ENCODE results near the gene FAM24A. TPM values are rescaled to one million over a fixed set of nuclear protein-coding genes. Genes with fewer than 3 reads are reported as not detected.

FAM24A gene
- total and polyA plus RNA-seq, 3 experiments from 2014 or later: not detected

DNA sequence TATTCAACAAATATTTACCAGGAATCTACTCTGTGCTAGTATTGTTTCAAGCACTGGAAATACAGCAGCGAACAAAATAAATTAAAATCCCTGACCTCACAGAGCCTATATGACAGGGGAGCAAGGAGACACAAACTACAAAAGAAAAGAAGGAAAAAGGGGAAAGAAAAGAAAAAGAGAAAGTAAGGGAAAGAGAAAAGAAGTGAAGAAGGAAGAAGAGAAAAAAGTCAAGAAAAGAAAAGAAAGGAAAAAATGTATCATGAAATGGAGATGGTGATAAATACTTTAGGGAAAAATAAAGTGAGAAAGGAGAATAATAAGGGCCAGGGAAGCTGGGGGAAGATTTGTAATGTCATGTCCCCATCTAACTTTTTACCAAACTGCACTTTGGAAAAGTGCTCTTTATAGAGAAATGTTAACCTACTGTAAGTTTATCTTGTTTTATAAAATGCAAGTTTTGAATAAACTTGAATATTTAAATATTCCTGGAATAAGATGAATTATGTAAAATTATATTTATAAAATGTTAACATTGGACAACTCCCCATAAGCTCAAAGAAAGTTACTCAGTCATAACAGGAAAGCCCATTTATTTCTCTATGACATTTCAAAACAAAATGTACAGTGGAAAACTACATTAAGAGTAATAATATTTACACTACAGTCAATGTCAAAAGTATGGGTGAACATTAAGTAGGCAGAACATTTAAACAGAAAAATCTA is 28.9 kb downstream of the FAM24A start:
- ChIA-PET CTCF (no interaction called here), POLR2A (no interaction called here)
- no peak overlapping the region for H3K27ac Mint-ChIP-seq
- Histone ChIP-seq H3K4me3 (ENCODE audit: low read length) (no peak overlapping the region), H3K9me3 (ENCODE audit: low read length) (no peaks in the 10 kb centered on the region), H3K36me3 (ENCODE audit: insufficient read depth, low read length) (peaks cover 13% of the 10 kb centered on the region), H3K27me3 (ENCODE audit: insufficient read depth, low read length, poor library complexity, severe bottlenecking) (no peaks in the 10 kb centered on the region), H3K4me1 (ENCODE audit: insufficient read depth, low read length) (no peaks in the 10 kb centered on the region), H3K27ac (ENCODE audit: low read depth, low read length) (no peak overlapping the region)
- H3K27me3 Mint-ChIP-seq: no peaks in the 10 kb centered on the region
- H3K4me3 Mint-ChIP-seq: no peak overlapping the region
- H3K9me3 Mint-ChIP-seq: no peaks in the 10 kb centered on the region
- H3K4me1 Mint-ChIP-seq: peaks cover 7 to 20% (median 8%) of the 10 kb centered on the region in 3 donors
- no peak for DNase-seq
- peaks cover 25 to 54% (median 26%) of the 10 kb centered on the region in 3 donors for H3K36me3 Mint-ChIP-seq

DNA sequence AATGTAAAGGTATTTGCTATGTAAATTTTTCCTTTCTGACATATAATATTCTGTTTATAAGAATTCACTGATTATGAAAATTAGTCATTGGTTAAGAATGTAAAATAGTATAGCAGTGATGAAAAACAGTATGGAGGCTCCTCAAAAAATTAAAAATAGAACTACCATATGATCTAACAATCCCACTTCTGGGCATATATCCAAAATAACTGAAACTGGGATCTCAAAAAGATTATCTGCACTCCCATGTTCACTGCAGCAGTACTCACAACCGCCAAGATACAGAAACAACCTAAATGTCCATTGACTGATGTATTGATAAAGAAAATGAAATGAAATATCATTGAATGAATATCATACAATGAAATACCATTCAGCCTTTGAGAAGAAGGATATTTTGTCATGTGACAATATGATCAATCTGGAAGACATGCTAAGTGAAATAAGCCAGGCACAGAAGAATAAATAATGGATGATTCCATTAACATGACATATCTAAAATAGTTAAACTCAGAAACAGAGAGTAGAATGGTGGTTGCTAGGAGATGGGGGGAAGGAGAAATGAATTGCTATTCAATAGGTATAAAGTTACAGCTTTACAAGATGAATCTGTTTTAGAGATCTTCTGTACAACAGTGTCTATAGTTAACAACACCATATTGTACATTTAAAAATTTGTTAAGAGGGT is 29.6 kb downstream of the FAM24A start:
- H3K9me3 Mint-ChIP-seq: no peaks in the 10 kb centered on the region
- H3K27ac Mint-ChIP-seq: peak overlapping the region in 1 of 8 donors; percentile 15
- Histone ChIP-seq H3K4me1 (ENCODE audit: insufficient read depth, low read length) (no peaks in the 10 kb centered on the region), H3K36me3 (ENCODE audit: insufficient read depth, low read length) (peaks cover 13% of the 10 kb centered on the region), H3K4me3 (ENCODE audit: low read length) (no peak overlapping the region), H3K9me3 (ENCODE audit: low read length) (no peaks in the 10 kb centered on the region), H3K27ac (ENCODE audit: low read depth, low read length) (no peak overlapping the region), H3K27me3 (ENCODE audit: insufficient read depth, low read length, poor library complexity, severe bottlenecking) (no peaks in the 10 kb centered on the region)
- H3K4me1 Mint-ChIP-seq: peaks cover 7 to 20% (median 8%) of the 10 kb centered on the region in 3 donors
- peaks cover 22 to 52% (median 23%) of the 10 kb centered on the region in 3 donors for H3K36me3 Mint-ChIP-seq
- DNase-seq: no peak
- CTCF ChIA-PET: no interaction called here
- H3K4me3 Mint-ChIP-seq: no peak overlapping the region
- no peaks in the 10 kb centered on the region for H3K27me3 Mint-ChIP-seq
- POLR2A ChIA-PET: no interaction called here

DNA sequence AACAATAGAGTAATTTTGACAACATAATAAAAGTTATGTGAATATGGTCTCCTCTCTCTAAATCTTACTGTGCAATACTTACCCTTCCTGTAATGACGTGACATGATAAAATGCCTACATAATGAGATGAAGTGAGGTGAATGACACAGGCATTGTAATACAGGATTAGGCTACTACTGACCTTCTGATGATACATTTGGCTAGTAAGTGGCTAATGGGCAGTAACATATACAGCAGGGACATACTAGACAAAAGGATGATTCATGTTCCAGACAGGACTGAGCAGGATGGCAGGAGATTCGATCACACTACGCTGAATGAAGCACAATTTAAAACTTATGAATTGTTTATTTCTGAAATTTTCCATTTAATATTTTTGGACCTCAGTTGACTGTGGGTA is 38.9 kb downstream of the FAM24A start:
- H3K4me1 ChIP-seq (ENCODE audit: insufficient read depth, low read length): peaks cover 15% of the 10 kb centered on the region
- Mint-ChIP-seq H3K4me3 (no peak overlapping the region), H3K4me1 (peaks cover 23 to 41% (median 38%) of the 10 kb centered on the region in 3 donors), H3K27ac (no peak overlapping the region), H3K36me3 (peaks cover 4 to 50% (median 23%) of the 10 kb centered on the region in 3 donors), H3K9me3 (peaks cover 0 to 2% (median 0%) of the 10 kb centered on the region in 5 donors), H3K27me3 (no peaks in the 10 kb centered on the region)
- ChIA-PET CTCF (no interaction called here), POLR2A (no interaction called here)
- H3K27ac ChIP-seq (ENCODE audit: low read depth, low read length): no peak overlapping the region
- H3K9me3 ChIP-seq (ENCODE audit: low read length): no peaks in the 10 kb centered on the region
- no peak overlapping the region for H3K4me3 ChIP-seq (ENCODE audit: low read length)
- H3K36me3 ChIP-seq (ENCODE audit: insufficient read depth, low read length): peaks cover 6% of the 10 kb centered on the region
- no peaks in the 10 kb centered on the region for H3K27me3 ChIP-seq (ENCODE audit: insufficient read depth, low read length, poor library complexity, severe bottlenecking)
- DNase-seq: no peak

DNA sequence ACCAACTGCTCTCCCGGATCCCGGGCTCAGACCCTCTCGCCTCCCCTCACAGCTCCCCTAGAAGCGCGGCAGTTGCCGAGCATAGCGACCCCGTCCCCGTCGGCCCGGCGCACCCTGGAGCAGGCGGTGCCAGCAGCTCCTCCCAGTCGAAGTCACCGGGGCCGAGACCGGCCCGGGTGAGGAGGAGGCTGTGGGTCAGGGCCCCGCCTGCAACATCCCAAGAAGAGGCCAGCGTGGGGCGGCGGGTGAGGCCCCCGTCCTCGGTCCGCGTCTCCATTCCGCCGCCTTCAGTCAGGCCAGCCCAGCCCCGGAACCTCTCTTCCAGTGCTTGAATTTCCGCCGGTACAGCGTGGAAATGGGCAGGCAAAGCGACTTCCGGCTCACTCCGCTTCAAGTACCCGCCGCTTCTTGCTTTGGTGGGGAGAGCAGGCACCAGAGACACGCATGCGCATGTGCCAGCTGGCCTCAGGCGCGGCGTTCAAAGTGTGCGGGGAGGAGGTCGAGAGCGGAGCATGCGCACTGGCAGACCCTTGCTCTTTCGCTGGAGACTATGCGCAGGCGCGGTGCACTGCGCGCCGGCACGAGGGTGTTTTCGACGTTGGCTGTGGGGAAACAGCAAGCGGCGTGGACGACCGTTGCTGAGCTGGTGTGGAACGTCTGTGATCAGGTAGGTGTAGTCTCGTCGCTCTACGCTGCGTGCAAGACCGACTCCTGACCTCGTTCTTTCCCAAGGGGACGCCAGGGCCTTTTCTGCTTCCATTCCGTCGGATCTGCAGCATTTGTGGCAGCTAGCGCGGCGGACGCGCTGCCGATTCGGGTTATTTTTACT is 43.7 kb downstream of the FAM24A start, which contains the start of gene C10orf88:
TSS of gene C10orf88 (minus strand) at position 326 of the 829 bp plus-strand sequence. CDS start at position 277, 49 bp downstream.
- H3K27me3 ChIP-seq (ENCODE audit: insufficient read depth, low read length, poor library complexity, severe bottlenecking): no peaks in the 10 kb centered on the region
- ChIA-PET POLR2A (interaction anchor here (0.6 to 2.4 kb wide), 4 partner anchors 27 to 1946 kb away, joined by 3 to 17 read pairs (median 9); partner anchors contain the start of genes ACADSB, BUB3, IKZF5 and PSTK), CTCF (interaction anchor here (0.7 to 1.9 kb wide), 3 partner anchors 27 to 196 kb away, joined by 3 to 16 read pairs (median 4); partner anchors contain the start of gene PSTK)
- H3K4me1 ChIP-seq (ENCODE audit: insufficient read depth, low read length): peaks cover 19% of the 10 kb centered on the region
- no peaks in the 10 kb centered on the region for H3K9me3 ChIP-seq (ENCODE audit: low read length)
- H3K9me3 Mint-ChIP-seq: peaks cover 0 to 2% (median 0%) of the 10 kb centered on the region in 5 donors
- peak; percentile 94 to 99 (median 96) for DNase-seq
- peaks cover 0 to 2% of the 10 kb centered on the region in 2 donors for H3K27me3 Mint-ChIP-seq
- no peaks in the 10 kb centered on the region for H3K36me3 ChIP-seq (ENCODE audit: insufficient read depth, low read length)
- peak within 1 kb of the TSS; percentile 52 to 93 (median 84) for H3K27ac Mint-ChIP-seq
- H3K36me3 Mint-ChIP-seq: peaks cover 0 to 24% (median 9%) of the 10 kb centered on the region in 3 donors
- peak within 1 kb of the TSS; percentile 62 for H3K4me3 ChIP-seq (ENCODE audit: low read length)
- peak within 1 kb of the TSS; percentile 85 to 93 (median 91) for H3K4me3 Mint-ChIP-seq
- H3K27ac ChIP-seq (ENCODE audit: low read depth, low read length): peak within 1 kb of the TSS; percentile 8
- H3K4me1 Mint-ChIP-seq: peaks cover 28 to 54% (median 32%) of the 10 kb centered on the region in 3 donors

DNA sequence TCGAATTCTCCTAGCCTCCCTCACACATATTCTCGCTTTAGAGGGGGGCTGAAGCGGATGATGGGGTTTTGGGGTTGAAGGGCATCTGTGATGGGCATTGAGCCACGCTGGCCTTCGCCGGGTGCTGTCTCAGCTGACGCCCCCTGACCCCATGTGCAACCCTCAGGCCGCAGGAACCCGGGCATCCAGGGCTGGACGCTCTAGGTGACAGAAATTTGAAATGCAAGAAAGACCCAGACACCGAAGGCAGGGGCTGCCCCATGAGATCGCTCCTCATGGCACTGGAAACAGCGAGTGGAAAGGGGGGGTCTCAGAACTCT is 44.3 kb downstream of the FAM24A start:
- Histone ChIP-seq H3K27ac (ENCODE audit: low read depth, low read length) (peak overlapping the region; percentile 8), H3K27me3 (ENCODE audit: insufficient read depth, low read length, poor library complexity, severe bottlenecking) (no peaks in the 10 kb centered on the region), H3K4me1 (ENCODE audit: insufficient read depth, low read length) (peaks cover 19% of the 10 kb centered on the region), H3K4me3 (ENCODE audit: low read length) (peak overlapping the region; percentile 62), H3K9me3 (ENCODE audit: low read length) (no peaks in the 10 kb centered on the region), H3K36me3 (ENCODE audit: insufficient read depth, low read length) (no peaks in the 10 kb centered on the region)
- DNase-seq: no peak
- H3K27me3 Mint-ChIP-seq: peaks cover 0 to 2% of the 10 kb centered on the region in 2 donors
- peak overlapping the region in 2 of 8 donors; percentile 65 to 70 for H3K27ac Mint-ChIP-seq
- H3K9me3 Mint-ChIP-seq: peaks cover 0 to 2% (median 0%) of the 10 kb centered on the region in 5 donors
- peak overlapping the region; percentile 49 to 93 (median 91) for H3K4me3 Mint-ChIP-seq
- peaks cover 0 to 18% (median 6%) of the 10 kb centered on the region in 3 donors for H3K36me3 Mint-ChIP-seq
- H3K4me1 Mint-ChIP-seq: peaks cover 26 to 48% (median 28%) of the 10 kb centered on the region in 3 donors
- ChIA-PET CTCF (interaction anchor here (1.0 to 1.9 kb wide), 2 partner anchors 26 to 56 kb away, joined by 4 to 16 read pairs; partner anchors contain the start of gene PSTK), POLR2A (interaction anchor here (1.3 to 2.4 kb wide), 3 partner anchors 26 to 199 kb away, joined by 3 to 17 read pairs (median 14); partner anchors contain the start of genes ACADSB, BUB3, IKZF5 and PSTK)

DNA sequence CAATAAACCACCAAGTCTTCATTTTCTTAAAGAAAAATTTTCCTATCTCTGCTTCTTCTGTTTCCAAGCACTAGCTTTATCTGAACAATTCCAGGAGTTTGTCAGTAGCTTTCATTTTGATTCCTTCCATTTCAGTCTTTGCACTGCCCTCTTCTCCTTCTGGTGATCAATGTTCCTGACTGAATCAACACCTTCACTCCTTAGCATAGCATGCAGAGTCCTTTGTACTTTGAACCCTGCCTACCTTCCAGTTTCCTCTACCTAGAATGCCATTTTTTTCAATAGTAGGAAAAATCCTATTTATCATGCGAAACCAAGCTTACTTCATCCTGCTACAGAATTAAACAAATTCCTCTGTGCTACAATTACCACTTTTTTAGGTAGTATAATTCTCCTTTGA is 45.5 kb downstream of the FAM24A start:
- no peaks in the 10 kb centered on the region for H3K36me3 ChIP-seq (ENCODE audit: insufficient read depth, low read length)
- H3K4me3 ChIP-seq (ENCODE audit: low read length): no peak overlapping the region
- ChIA-PET POLR2A (no interaction called here), CTCF (interaction anchor here (1.3 kb wide), 1 partner anchor 24 kb away, joined by 5 read pairs; the partner anchor contains the start of gene PSTK)
- Mint-ChIP-seq H3K27me3 (peaks cover 2 to 5% of the 10 kb centered on the region in 2 donors), H3K4me3 (peak overlapping the region in 1 of 7 donors; percentile 55), H3K9me3 (peaks cover 0 to 2% (median 0%) of the 10 kb centered on the region in 5 donors), H3K4me1 (peaks cover 24 to 40% (median 24%) of the 10 kb centered on the region in 3 donors), H3K36me3 (peaks cover 0 to 9% (median 6%) of the 10 kb centered on the region in 3 donors), H3K27ac (peak overlapping the region in 4 of 8 donors; percentile 2 to 65 (median 34))
- DNase-seq: no peak
- H3K4me1 ChIP-seq (ENCODE audit: insufficient read depth, low read length): peaks cover 19% of the 10 kb centered on the region
- no peaks in the 10 kb centered on the region for H3K9me3 ChIP-seq (ENCODE audit: low read length)
- H3K27me3 ChIP-seq (ENCODE audit: insufficient read depth, low read length, poor library complexity, severe bottlenecking): no peaks in the 10 kb centered on the region
- no peak overlapping the region for H3K27ac ChIP-seq (ENCODE audit: low read depth, low read length)

DNA sequence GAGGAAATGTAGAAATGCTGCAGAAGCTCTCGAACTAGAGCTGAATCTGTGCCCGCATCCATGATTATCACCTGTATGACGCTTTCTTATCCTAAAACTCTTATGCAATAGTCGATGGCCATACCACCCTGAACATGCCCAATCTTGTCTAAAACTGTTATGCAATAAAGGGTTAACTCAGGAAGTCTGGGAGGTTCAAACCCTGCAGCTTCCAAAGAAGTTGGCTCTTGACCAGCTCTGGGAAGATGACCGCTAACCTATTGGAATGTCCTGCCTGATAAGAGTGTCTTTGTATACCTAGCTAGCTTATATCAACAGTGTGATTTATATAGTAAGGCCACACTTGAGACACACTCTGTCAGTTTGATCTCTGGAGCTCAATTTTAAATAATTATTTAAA is 47.1 kb downstream of the FAM24A start:
- Histone ChIP-seq H3K27me3 (ENCODE audit: insufficient read depth, low read length, poor library complexity, severe bottlenecking) (no peaks in the 10 kb centered on the region), H3K4me3 (ENCODE audit: low read length) (no peak overlapping the region), H3K36me3 (ENCODE audit: insufficient read depth, low read length) (no peaks in the 10 kb centered on the region), H3K9me3 (ENCODE audit: low read length) (no peaks in the 10 kb centered on the region), H3K27ac (ENCODE audit: low read depth, low read length) (no peak overlapping the region), H3K4me1 (ENCODE audit: insufficient read depth, low read length) (peaks cover 14% of the 10 kb centered on the region)
- peaks cover 3 to 8% (median 5%) of the 10 kb centered on the region in 3 donors for H3K36me3 Mint-ChIP-seq
- H3K27ac Mint-ChIP-seq: peak overlapping the region in 1 of 8 donors; percentile 1
- H3K27me3 Mint-ChIP-seq: peaks cover 2 to 17% of the 10 kb centered on the region in 2 donors
- CTCF ChIA-PET: interaction anchor here (1.0 to 2.8 kb wide), 3 partner anchors 21 to 50 kb away, joined by 3 to 11 read pairs (median 4); partner anchors contain the start of gene PSTK
- peaks cover 18 to 34% (median 19%) of the 10 kb centered on the region in 3 donors for H3K4me1 Mint-ChIP-seq
- POLR2A ChIA-PET: no interaction called here
- peaks cover 0 to 2% (median 0%) of the 10 kb centered on the region in 5 donors for H3K9me3 Mint-ChIP-seq
- DNase-seq: no peak
- H3K4me3 Mint-ChIP-seq: peak overlapping the region in 1 of 7 donors; percentile 34

Measured in CD8-positive, alpha-beta memory T cell (primary cell).